Activated T-helper 1 cell treated with anti-CD3 and anti-CD28 coated beads, Interleukin-2, amount 50 U/mL, for 16 hours (primary cell): ENCODE data around the gene ARHGAP10.
"Not testable (repeated sequence)": the region's sequence is repeated elsewhere in the genome, so short reads cannot be mapped to it uniquely, and the experiment has no call there.

Experiments
- DNase-seq, 2 donors: peaks; one replicate each; pipeline ENCODE4 v3.0.0-alpha.2; 2020; ENCODE audit warnings: low read depth in 1 of 2, low spot score in 1 of 2

ARHGAP10 gene

GRCh38 chr4:147846318-147847155, 114.6 kb downstream of the ARHGAP10 start:
- DNase-seq: no peak

- no peak for DNase-seq
Measured at GRCh38 chr4:147847751-147848590, 116.1 kb downstream of the ARHGAP10 start.

GRCh38 chr4:147848634-147849033, 116.7 kb downstream of the ARHGAP10 start:
- DNase-seq: no peak

- no peak for DNase-seq
Measured at GRCh38 chr4:147851135-147851534, 119.2 kb downstream of the ARHGAP10 start.

GRCh38 chr4:147853706-147854105, 121.8 kb downstream of the ARHGAP10 start:
- no peak for DNase-seq

- DNase-seq: no peak
Measured at GRCh38 chr4:147854154-147854553, 122.3 kb downstream of the ARHGAP10 start.

GRCh38 chr4:147855571-147856009, 123.7 kb downstream of the ARHGAP10 start:
- DNase-seq: no peak

- DNase-seq: no peak
Measured at GRCh38 chr4:147860960-147861359, 129.1 kb downstream of the ARHGAP10 start.

GRCh38 chr4:147862043-147862692, 130.3 kb downstream of the ARHGAP10 start:
- no peak for DNase-seq

GRCh38 chr4:147863111-147863747, 131.3 kb downstream of the ARHGAP10 start:
- no peak for DNase-seq

- DNase-seq: no peak
Measured at GRCh38 chr4:147863808-147864472, 132.1 kb downstream of the ARHGAP10 start.

- no peak for DNase-seq
Measured at GRCh38 chr4:147864607-147865006, 132.7 kb downstream of the ARHGAP10 start.

GRCh38 chr4:147865926-147866325, 134.0 kb downstream of the ARHGAP10 start:
- no peak for DNase-seq

GRCh38 chr4:147866532-147867271, 134.8 kb downstream of the ARHGAP10 start:
- peak; percentile 81 to 91 for DNase-seq

- no peak for DNase-seq
Measured at GRCh38 chr4:147874109-147874508, 142.2 kb downstream of the ARHGAP10 start.

- no peak for DNase-seq
Measured at GRCh38 chr4:147877308-147877771, 145.5 kb downstream of the ARHGAP10 start.

GRCh38 chr4:147879676-147880075, 147.8 kb downstream of the ARHGAP10 start:
- DNase-seq: no peak

- DNase-seq: no peak
Measured at GRCh38 chr4:147880511-147880910, 148.6 kb downstream of the ARHGAP10 start.

GRCh38 chr4:147884536-147884935, 152.6 kb downstream of the ARHGAP10 start:
- DNase-seq: no peak

GRCh38 chr4:147885216-147885615, 153.3 kb downstream of the ARHGAP10 start:
- DNase-seq: not testable (repeated sequence)
